Vagina (tissue), 2 donors: ENCODE measurements around the gene ZNF235.

Source experiments
- POLR2A ChIP-seq, 2 donors: fragments of 450-650 bp; IDR thresholded peaks; one replicate each; pipeline ENCODE4 v1.6.1; 2017; ENCODE audit warnings: antibody characterized with exemption in 2 of 2, mild to moderate bottlenecking in 2 of 2, moderate library complexity in 2 of 2
- POLR2AphosphoS5 ChIP-seq, 2 donors: sonication (generic); formaldehyde crosslinking; IDR thresholded peaks; one replicate each; pipeline ENCODE4 v1.9.0; 2017; ENCODE audit warnings: antibody characterized with exemption in 2 of 2, mild to moderate bottlenecking in 2 of 2, low read depth in 1 of 2; ENCODE audit not compliant: insufficient read depth in 1 of 2
- TF ChIP-seq, protein P1 (sequence below), 3 experiments: fragments of 450-650 bp in 2 of 3; fragments of 200-600 bp in 1 of 3; sonication (generic) in 1 of 3; IDR thresholded peaks; one replicate each; pipeline ENCODE4 v1.5.1; 2017 to 2019; ENCODE audit warnings: antibody characterized with exemption in 3 of 3, mild to moderate bottlenecking in 2 of 3, moderate library complexity in 2 of 3

DNA sequence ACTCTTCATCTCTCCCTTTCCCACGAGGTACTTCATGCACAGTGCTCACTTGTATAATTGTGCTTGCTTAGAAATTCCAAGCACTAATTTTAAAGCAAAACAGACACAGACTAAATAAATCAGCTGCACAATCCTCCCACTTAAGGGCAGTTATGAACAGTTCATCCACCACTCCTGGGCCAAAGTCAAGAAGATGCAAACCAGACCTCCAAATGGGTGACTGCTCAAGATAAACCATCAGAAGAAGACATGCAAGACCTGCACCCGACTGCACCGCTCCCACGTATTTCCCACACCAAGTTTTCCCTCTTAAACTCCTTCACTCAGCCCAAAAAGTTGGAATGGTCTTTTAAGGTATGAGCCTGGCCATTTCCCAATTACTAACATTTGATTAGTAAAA is 19.9 kb downstream of the ZNF235 start:
- TF ChIP-seq, protein P1, sequence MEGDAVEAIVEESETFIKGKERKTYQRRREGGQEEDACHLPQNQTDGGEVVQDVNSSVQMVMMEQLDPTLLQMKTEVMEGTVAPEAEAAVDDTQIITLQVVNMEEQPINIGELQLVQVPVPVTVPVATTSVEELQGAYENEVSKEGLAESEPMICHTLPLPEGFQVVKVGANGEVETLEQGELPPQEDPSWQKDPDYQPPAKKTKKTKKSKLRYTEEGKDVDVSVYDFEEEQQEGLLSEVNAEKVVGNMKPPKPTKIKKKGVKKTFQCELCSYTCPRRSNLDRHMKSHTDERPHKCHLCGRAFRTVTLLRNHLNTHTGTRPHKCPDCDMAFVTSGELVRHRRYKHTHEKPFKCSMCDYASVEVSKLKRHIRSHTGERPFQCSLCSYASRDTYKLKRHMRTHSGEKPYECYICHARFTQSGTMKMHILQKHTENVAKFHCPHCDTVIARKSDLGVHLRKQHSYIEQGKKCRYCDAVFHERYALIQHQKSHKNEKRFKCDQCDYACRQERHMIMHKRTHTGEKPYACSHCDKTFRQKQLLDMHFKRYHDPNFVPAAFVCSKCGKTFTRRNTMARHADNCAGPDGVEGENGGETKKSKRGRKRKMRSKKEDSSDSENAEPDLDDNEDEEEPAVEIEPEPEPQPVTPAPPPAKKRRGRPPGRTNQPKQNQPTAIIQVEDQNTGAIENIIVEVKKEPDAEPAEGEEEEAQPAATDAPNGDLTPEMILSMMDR (IDR thresholded peaks at IDR 0.05) = no peak
- TF ChIP-seq POLR2AphosphoS5 (IDR thresholded peaks at IDR 0.05; ENCODE audit: insufficient read depth in 1 of 2, low read depth in 1 of 2) (no peak), POLR2A (IDR thresholded peaks at IDR 0.05) (no peak)
